OCI-LY7 (cell line): ENCODE data around the gene RBFOX1. TPM values are rescaled to one million over a fixed set of nuclear protein-coding genes. Genes with fewer than 3 reads are reported as not detected.

Experiments
- BruUV-seq: library from RNA; stranded (reverse); fragments of 400-500 nt; replicated peaks from 2 replicates; lab custom pipeline; 2021; lab: Mats Ljungman, UMichigan
- CTCF ChIA-PET: fragments of 300-600 bp; sonication (Branson Sonifier 250); formaldehyde crosslinking; loops from one replicate; lab custom pipeline; 2022; ENCODE audit warnings: antibody characterized with exemption; ENCODE audit not compliant: unreplicated experiment; lab: Charles Lee
- POLR2A ChIA-PET: fragments of 300-600 bp; sonication (Branson Sonifier 250); formaldehyde crosslinking; loops from one replicate; lab custom pipeline; 2022; ENCODE audit warnings: antibody characterized with exemption; lab: Charles Lee
- DNase-seq: peaks from one replicate; pipeline ENCODE4 v3.0.0-alpha.2; 2015; ENCODE audit warnings: low spot score
- H2AFZ ChIP-seq: fragments of 200-600 bp; sonication (generic), shearing (Covaris generic); 2 replicates; pipeline ENCODE4 v1.6.1; 2014; ENCODE audit warnings: mild to moderate bottlenecking, antibody characterized with exemption, low read length, moderate library complexity
- H3K27ac ChIP-seq: fragments of 200-600 bp; sonication (generic); 2 replicates; pipeline ENCODE4 v1.5.1; 2014; ENCODE audit warnings: mixed run types, low read depth, mild to moderate bottlenecking, moderate library complexity, low read length, inconsistent platforms; ENCODE audit not compliant: poor library complexity, severe bottlenecking
- H3K36me3 ChIP-seq: fragments of 200-600 bp; sonication (generic); 2 replicates; pipeline ENCODE4 v1.6.1; 2014; ENCODE audit warnings: mild to moderate bottlenecking, antibody characterized with exemption, low read length, moderate library complexity, mixed read lengths; ENCODE audit not compliant: insufficient read depth
- H3K4me1 ChIP-seq: fragments of 200-600 bp; sonication (generic); 2 replicates; pipeline ENCODE4 v1.5.1; 2014; ENCODE audit warnings: mild to moderate bottlenecking, low read length; ENCODE audit not compliant: insufficient read depth, poor library complexity, severe bottlenecking
- H3K4me2 ChIP-seq: fragments of 200-600 bp; sonication (generic); 2 replicates; pipeline ENCODE4 v1.6.1; 2014; ENCODE audit warnings: mild to moderate bottlenecking, low read length
- H3K4me3 ChIP-seq: fragments of 200-600 bp; sonication (generic); 2 replicates; pipeline ENCODE4 v1.5.1; 2014; ENCODE audit warnings: mild to moderate bottlenecking, low read depth, low read length; ENCODE audit not compliant: poor library complexity, severe bottlenecking
- H3K79me2 ChIP-seq: fragments of 200-600 bp; sonication (generic); 2 replicates; pipeline ENCODE4 v1.6.1; 2016; ENCODE audit warnings: low read depth, mild to moderate bottlenecking, low read length, moderate library complexity, mixed read lengths; ENCODE audit not compliant: insufficient read depth
- H3K9me2 ChIP-seq: fragments of 200-600 bp; sonication (generic); 2 replicates; pipeline ENCODE4 v1.6.1; 2016; ENCODE audit warnings: mild to moderate bottlenecking, low read length, mixed read lengths; ENCODE audit not compliant: insufficient read depth
- H3K9me3 ChIP-seq: fragments of 200-600 bp; sonication (generic); 2 replicates; pipeline ENCODE4 v1.6.1; 2014; ENCODE audit warnings: mild to moderate bottlenecking, mixed run types, low read length, mixed read lengths
- H4K20me1 ChIP-seq: fragments of 200-600 bp; sonication (generic); 2 replicates; pipeline ENCODE4 v1.6.1; 2014; ENCODE audit warnings: mild to moderate bottlenecking, antibody characterized with exemption, low read length, moderate library complexity, mixed read lengths; ENCODE audit not compliant: insufficient read depth
- CTCF ChIP-seq: fragments of 200-600 bp; sonication (generic); conservative IDR thresholded peaks from 2 replicates; pipeline ENCODE4 v1.5.1; 2014; ENCODE audit warnings: mild to moderate bottlenecking, antibody characterized with exemption, low read length, moderate library complexity, mixed read lengths
- EZH2phosphoT487 ChIP-seq: fragments of 200-600 bp; sonication (generic); IDR thresholded peaks from 2 replicates; pipeline ENCODE4 v1.6.1; 2018; ENCODE audit warnings: low read depth, borderline replicate concordance, mild to moderate bottlenecking, mixed run types, antibody characterized with exemption, low read length, moderate library complexity, mixed read lengths
- intact Hi-C: fragments of 100-400 bp; cut with micrococcal nuclease; formaldehyde crosslinking; loops from one replicate; pipeline ENCODE4 v1.10.0; 2022; ENCODE audit not compliant: unreplicated experiment
- total RNA-seq, 2 experiments: library from RNA; depleted of rRNA in 1 of 2; stranded (reverse); fragments of >200 nt in 1 of 2; shearing (Covaris generic) in 1 of 2; gene quantifications; 2 replicates each; pipeline ENCODE4 v1.2.3, GENCODE V29; 2014 to 2022

The RBFOX1 gene
- total RNA-seq, 2 experiments from 2014 or later = not detected

- BruUV-seq = no TSS peak
- TF ChIP-seq EZH2phosphoT487 (no peak), CTCF (no peak)
These were observed 106.9 kb downstream of the RBFOX1 start for GRCh38 chr16:7439518-7439917.

GRCh38 chr16:7440886-7441400 lies 108.3 kb downstream of the RBFOX1 start:
- Histone ChIP-seq H3K4me3 (no peak overlapping the region), H3K36me3 (no peaks in the 10 kb centered on the region), H3K9me3 (no peaks in the 10 kb centered on the region), H2AFZ (no peak overlapping the region), H4K20me1 (no peaks in the 10 kb centered on the region), H3K9me2 (no peaks in the 10 kb centered on the region), H3K27ac (no peak overlapping the region), H3K4me1 (no peaks in the 10 kb centered on the region), H3K4me2 (no peak overlapping the region), H3K79me2 (no peaks in the 10 kb centered on the region)
- DNase-seq = no peak
- intact Hi-C loops = no loop called here
- no TSS peak for BruUV-seq
- no peak for TF ChIP-seq EZH2phosphoT487
- no peak for TF ChIP-seq CTCF
- ChIA-PET POLR2A (no interaction called here), CTCF (no interaction called here)

More at GRCh38 chr16:7439518-7439917, 106.9 kb downstream of the RBFOX1 start:
- no peaks in the 10 kb centered on the region for H4K20me1 ChIP-seq
- no peaks in the 10 kb centered on the region for H3K79me2 ChIP-seq
- no peak for DNase-seq
- H2AFZ ChIP-seq = no peak overlapping the region
- H3K9me2 ChIP-seq = no peaks in the 10 kb centered on the region
- H3K36me3 ChIP-seq = no peaks in the 10 kb centered on the region
- H3K4me2 ChIP-seq = no peak overlapping the region
- no peak overlapping the region for H3K4me3 ChIP-seq
- CTCF ChIA-PET = no interaction called here
- intact Hi-C loops = no loop called here
- POLR2A ChIA-PET = interaction anchor here (0.7 kb wide), 1 partner anchor 107 kb away, joined by 3 read pairs; the partner anchor contains the start of gene RBFOX1
- H3K4me1 ChIP-seq = no peaks in the 10 kb centered on the region
- H3K27ac ChIP-seq = no peak overlapping the region
- no peaks in the 10 kb centered on the region for H3K9me3 ChIP-seq

GRCh38 chr16:7442050-7442449 lies 109.4 kb downstream of the RBFOX1 start:
- no peaks in the 10 kb centered on the region for H3K9me3 ChIP-seq
- ChIA-PET POLR2A (no interaction called here), CTCF (no interaction called here)
- no peak for DNase-seq
- intact Hi-C loops = no loop called here
- H2AFZ ChIP-seq = no peak overlapping the region
- H3K79me2 ChIP-seq = no peaks in the 10 kb centered on the region
- H3K36me3 ChIP-seq = no peaks in the 10 kb centered on the region
- no peaks in the 10 kb centered on the region for H4K20me1 ChIP-seq
- H3K4me1 ChIP-seq = no peaks in the 10 kb centered on the region
- no peaks in the 10 kb centered on the region for H3K9me2 ChIP-seq
- no peak overlapping the region for H3K4me2 ChIP-seq
- H3K27ac ChIP-seq = no peak overlapping the region
- TF ChIP-seq EZH2phosphoT487 = no peak
- H3K4me3 ChIP-seq = no peak overlapping the region
- BruUV-seq = no TSS peak
